ENCODE results near the gene F9. TPM values are rescaled to one million over a fixed set of nuclear protein-coding genes. Genes with fewer than 3 reads are reported as not detected.

Gene F9
- total and polyA plus RNA-seq, 2 of the 4 experiments (the other 2 are of a cell fraction) = not detected

DNA sequence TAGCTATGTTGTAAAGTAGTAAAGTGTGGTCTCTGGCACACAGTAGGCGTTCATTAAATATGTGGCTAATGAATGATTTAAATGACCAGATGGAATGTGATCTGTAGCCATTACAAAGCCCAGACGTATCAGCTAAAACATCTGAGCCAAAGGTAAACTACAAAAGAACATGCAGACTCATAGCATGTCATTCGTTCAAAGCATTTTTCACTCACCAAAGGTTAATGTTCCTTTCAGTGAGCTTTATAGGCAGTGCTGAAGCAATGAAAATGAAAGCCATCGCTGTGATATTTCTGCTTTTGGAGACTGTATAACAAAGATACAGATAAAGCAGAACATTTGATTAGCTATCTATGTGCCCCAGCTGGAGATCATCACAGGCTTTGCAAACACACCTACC is 50.5 kb downstream of the F9 start:
- no peaks in the 10 kb centered on the region for H3K9me3 ChIP-seq (ENCODE audit: control insufficient read depth, insufficient read depth, low read length)
- no peak overlapping the region for H3K56ac ChIP-seq (ENCODE audit: extremely low read depth, insufficient read depth, low read length)
- dilution Hi-C loops (cut with HindIII; ENCODE audit: low sequenced_read_pairs, unreplicated experiment) (no loop called here), in situ Hi-C loops (cut with MboI; ENCODE audit: low sequenced_read_pairs) (no loop called here), intact Hi-C loops (cut with micrococcal nuclease) (no loop called here)
- no peak overlapping the region for H3K4ac ChIP-seq (ENCODE audit: low read depth, low read length)
- ATAC-seq (ENCODE audit: low read depth) (no peak), DNase-seq (no peak)
- ChIA-PET POLR2A (ENCODE audit: unreplicated experiment) (no interaction called here), CTCF (no interaction called here)
- H3K36me3 ChIP-seq (ENCODE audit: control insufficient read depth, insufficient read depth, low read length) = no peaks in the 10 kb centered on the region
- no peak overlapping the region for H3K9ac ChIP-seq (ENCODE audit: low read depth, low read length)
- H3K4me2 ChIP-seq (ENCODE audit: low read depth, low read length) = no peak overlapping the region
- H3K14ac ChIP-seq (replicated peaks; ENCODE audit: low read depth, low read length) = no peak overlapping the region
- no peaks in the 10 kb centered on the region for H3K27me3 ChIP-seq (ENCODE audit: control insufficient read depth, insufficient read depth, low read length)
- no peak overlapping the region for H4K91ac ChIP-seq (ENCODE audit: insufficient read depth, low read depth, low read length)
- H3K18ac ChIP-seq (ENCODE audit: low read depth, low read length) = no peak overlapping the region
- no peak overlapping the region for H2AFZ ChIP-seq (replicated peaks; ENCODE audit: low read length, poor library complexity)
- no peak overlapping the region for H2AK5ac ChIP-seq (ENCODE audit: low read depth, low read length)
- H3K4me3 ChIP-seq (ENCODE audit: insufficient read depth, low read depth, low read length) = no peak overlapping the region
- no peak overlapping the region for H4K5ac ChIP-seq (ENCODE audit: low read depth, low read length)
- no TSS peak for BruUV-seq (replicated peaks)
- TF ChIP-seq BHLHE40 (IDR thresholded peaks at IDR 0.05; ENCODE audit: low read depth, low read length) = no peak
- TF ChIP-seq, protein P1, sequence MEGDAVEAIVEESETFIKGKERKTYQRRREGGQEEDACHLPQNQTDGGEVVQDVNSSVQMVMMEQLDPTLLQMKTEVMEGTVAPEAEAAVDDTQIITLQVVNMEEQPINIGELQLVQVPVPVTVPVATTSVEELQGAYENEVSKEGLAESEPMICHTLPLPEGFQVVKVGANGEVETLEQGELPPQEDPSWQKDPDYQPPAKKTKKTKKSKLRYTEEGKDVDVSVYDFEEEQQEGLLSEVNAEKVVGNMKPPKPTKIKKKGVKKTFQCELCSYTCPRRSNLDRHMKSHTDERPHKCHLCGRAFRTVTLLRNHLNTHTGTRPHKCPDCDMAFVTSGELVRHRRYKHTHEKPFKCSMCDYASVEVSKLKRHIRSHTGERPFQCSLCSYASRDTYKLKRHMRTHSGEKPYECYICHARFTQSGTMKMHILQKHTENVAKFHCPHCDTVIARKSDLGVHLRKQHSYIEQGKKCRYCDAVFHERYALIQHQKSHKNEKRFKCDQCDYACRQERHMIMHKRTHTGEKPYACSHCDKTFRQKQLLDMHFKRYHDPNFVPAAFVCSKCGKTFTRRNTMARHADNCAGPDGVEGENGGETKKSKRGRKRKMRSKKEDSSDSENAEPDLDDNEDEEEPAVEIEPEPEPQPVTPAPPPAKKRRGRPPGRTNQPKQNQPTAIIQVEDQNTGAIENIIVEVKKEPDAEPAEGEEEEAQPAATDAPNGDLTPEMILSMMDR (conservative IDR thresholded peaks at IDR 0.05; ENCODE audit: low read depth, low read length) = no peak
- TF ChIP-seq FOS (IDR thresholded peaks at IDR 0.05; ENCODE audit: low read depth, low read length) = no peak
- no peak for TF ChIP-seq MXI1 (IDR thresholded peaks at IDR 0.05; ENCODE audit: borderline replicate concordance, low read depth, low read length)
- no peak for TF ChIP-seq MAFK (IDR thresholded peaks at IDR 0.05; ENCODE audit: low read depth, low read length)
- TF ChIP-seq RCOR1 (IDR thresholded peaks at IDR 0.05; ENCODE audit: insufficient replicate concordance, low read length) = no peak
- TF ChIP-seq CEBPB (IDR thresholded peaks at IDR 0.05; ENCODE audit: low read depth, low read length) = no peak
- TF ChIP-seq NFE2L2 (IDR thresholded peaks at IDR 0.05; ENCODE audit: low read depth, low read length) = no peak
- TF ChIP-seq USF2 (IDR thresholded peaks at IDR 0.05; ENCODE audit: low read depth, low read length) = no peak
- H2BK20ac ChIP-seq (ENCODE audit: low read depth, low read length) = no peak overlapping the region
- H4K20me1 ChIP-seq (ENCODE audit: insufficient read depth, low read length) = no peaks in the 10 kb centered on the region
- no peaks in the 10 kb centered on the region for H3K9me1 ChIP-seq (ENCODE audit: insufficient read depth, low read length)
- no peak overlapping the region for H2BK120ac ChIP-seq (ENCODE audit: low read depth, low read length)
- H2AK9ac ChIP-seq (replicated peaks; ENCODE audit: low read depth, low read length, poor library complexity) = no peak overlapping the region
- no peaks in the 10 kb centered on the region for H3K79me1 ChIP-seq (ENCODE audit: low read depth in 1 of 2, low read length in 2 of 2)
- WGBS, 2 experiments (ENCODE audit: extremely low coverage in 2 of 2, insufficient read length in 1 of 2) = no CpG with 5 or more reads among the region's 4 CpGs
- H3K23ac ChIP-seq (ENCODE audit: low read depth, low read length) = no peak overlapping the region
- no peak overlapping the region for H2BK5ac ChIP-seq (ENCODE audit: low read depth, low read length, poor library complexity, severe bottlenecking)
- no peak overlapping the region for H3K27ac ChIP-seq (ENCODE audit: insufficient read depth, low read length)
- H3K4me1 ChIP-seq (ENCODE audit: control insufficient read depth, insufficient read depth, low read length) = no peaks in the 10 kb centered on the region
- no peak overlapping the region for H2BK15ac ChIP-seq (ENCODE audit: low read depth, low read length)
- no peak overlapping the region for H4K8ac ChIP-seq (ENCODE audit: low read depth in 2 of 2, low read length in 2 of 2)

Measured in IMR-90 (cell line).